OCI-LY1 (cell line): ENCODE measurements around the gene MCU.

Experiments used
- H2AFZ ChIP-seq: fragments of 200-600 bp; sonication (generic), shearing (Covaris generic); 2 replicates; pipeline ENCODE4 v1.6.0; 2014; ENCODE audit warnings: antibody characterized with exemption, mild to moderate bottlenecking, low read length
- H3F3A ChIP-seq: fragments of 200-600 bp; sonication (generic), shearing (Covaris generic); 2 replicates; pipeline ENCODE4 v1.6.0; 2014; ENCODE audit warnings: mild to moderate bottlenecking, antibody characterized with exemption, low read length, moderate library complexity; ENCODE audit not compliant: insufficient read depth
- H3K27ac ChIP-seq: fragments of 200-600 bp; sonication (generic); 2 replicates; pipeline ENCODE4 v1.5.1; 2014; ENCODE audit warnings: low read length, mixed run types, mild to moderate bottlenecking, low read depth; ENCODE audit not compliant: poor library complexity, severe bottlenecking
- H3K27me3 ChIP-seq: fragments of 200-600 bp; sonication (generic); 2 replicates; pipeline ENCODE4 v1.6.0; 2014; ENCODE audit warnings: antibody characterized with exemption, mild to moderate bottlenecking, low read length, moderate library complexity; ENCODE audit not compliant: insufficient read depth
- H3K36me3 ChIP-seq: fragments of 200-600 bp; sonication (generic); 2 replicates; pipeline ENCODE4 v1.6.1; 2014; ENCODE audit warnings: mild to moderate bottlenecking, antibody characterized with exemption, low read length, moderate library complexity, mixed read lengths; ENCODE audit not compliant: insufficient read depth
- H3K4me1 ChIP-seq: fragments of 200-600 bp; sonication (generic); 2 replicates; pipeline ENCODE4 v1.5.1; 2014; ENCODE audit warnings: mild to moderate bottlenecking, low read length, moderate library complexity; ENCODE audit not compliant: insufficient read depth, severe bottlenecking
- H3K4me2 ChIP-seq: fragments of 200-600 bp; sonication (generic), shearing (Covaris generic); 2 replicates; pipeline ENCODE4 v1.6.1; 2014; ENCODE audit warnings: low read length
- H3K4me3 ChIP-seq: fragments of 200-600 bp; sonication (generic); 2 replicates; pipeline ENCODE4 v1.5.1; 2014; ENCODE audit warnings: low read length, low read depth, mild to moderate bottlenecking, mixed read lengths; ENCODE audit not compliant: poor library complexity, severe bottlenecking
- H3K79me2 ChIP-seq: fragments of 200-600 bp; shearing (Covaris generic); 2 replicates; pipeline ENCODE4 v1.6.1; 2016; ENCODE audit warnings: mixed run types, low read length, mixed read lengths; ENCODE audit not compliant: insufficient read depth
- H3K9ac ChIP-seq: fragments of 200-600 bp; sonication (generic), shearing (Covaris generic); 2 replicates; pipeline ENCODE4 v1.6.1; 2014; ENCODE audit warnings: mild to moderate bottlenecking, low read length, mixed read lengths
- H3K9me2 ChIP-seq: fragments of 200-600 bp; sonication (generic), shearing (Covaris generic); 2 replicates; pipeline ENCODE4 v1.6.1; 2014; ENCODE audit warnings: low read depth, mild to moderate bottlenecking, low read length, mixed read lengths
- H3K9me3 ChIP-seq: fragments of 200-600 bp; shearing (Covaris generic); 2 replicates; pipeline ENCODE4 v1.6.1; 2014; ENCODE audit warnings: low read length, mixed read lengths
- H4K20me1 ChIP-seq: fragments of 200-600 bp; sonication (generic), shearing (Covaris generic); 2 replicates; pipeline ENCODE4 v1.6.0; 2016; ENCODE audit warnings: mild to moderate bottlenecking, low read length; ENCODE audit not compliant: insufficient read depth
- EZH2 ChIP-seq: fragments of 200-600 bp; sonication (generic), shearing (Covaris generic); IDR thresholded peaks from 2 replicates; pipeline ENCODE4 v1.8.0; 2017; ENCODE audit warnings: borderline replicate concordance, mixed run types, mild to moderate bottlenecking, antibody characterized with exemption, low read length, moderate library complexity, mixed read lengths
- TF ChIP-seq, protein P1 (sequence below): fragments of 200-600 bp; sonication (generic), shearing (Covaris generic); IDR thresholded peaks from 2 replicates; pipeline ENCODE4 v1.5.1; 2017; ENCODE audit warnings: mild to moderate bottlenecking, antibody characterized with exemption, low read length, moderate library complexity, mixed read lengths

Gene MCU

DNA sequence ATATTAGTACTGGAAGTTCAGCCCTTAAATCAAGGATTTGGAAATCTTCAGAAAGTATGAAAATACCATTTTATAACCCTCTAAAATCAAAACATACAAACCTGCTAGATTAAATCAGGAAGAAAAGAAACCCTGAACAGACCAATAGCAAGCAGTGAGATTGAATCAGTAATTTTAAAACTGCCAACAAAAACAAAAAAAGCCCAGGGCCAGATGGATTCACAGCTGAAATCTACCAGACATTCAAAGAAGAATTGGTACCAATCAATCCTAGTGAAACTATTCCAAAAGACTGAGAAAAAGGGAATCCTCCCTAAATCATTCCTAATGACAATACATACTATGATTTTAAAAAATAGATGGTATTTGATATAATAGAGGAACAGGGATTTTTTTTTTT, 70.1 kb downstream of the MCU start:
- H3K79me2 ChIP-seq = 0 out of 2 replicates have a peak, but pooled peaks cover 2% of the 10 kb centered on the region

DNA sequence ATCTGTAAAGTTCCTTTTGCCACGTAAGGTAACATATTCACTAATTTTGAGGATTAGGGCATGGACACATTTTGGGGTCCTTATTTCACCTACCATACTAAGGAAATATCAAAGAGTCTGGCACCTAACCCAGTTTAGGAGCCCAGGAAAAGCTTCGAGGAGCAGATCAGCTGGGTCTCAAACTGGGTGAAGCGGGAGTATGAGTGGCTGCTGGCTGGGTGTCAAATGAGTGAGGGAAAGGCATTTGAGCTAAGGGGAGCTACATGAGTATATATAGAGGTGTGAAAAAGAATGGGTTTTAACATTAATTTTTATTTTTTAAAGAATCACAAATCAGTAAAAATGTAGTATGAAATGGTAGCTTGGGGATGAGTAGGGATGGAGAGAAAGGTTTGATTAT, 71.3 kb downstream of the MCU start:
- Histone ChIP-seq H3K9me2 (no peaks in the 10 kb centered on the region), H3K9me3 (peaks cover 11% of the 10 kb centered on the region), H3K4me2 (no peak overlapping the region), H3K27me3 (no peaks in the 10 kb centered on the region), H3K4me3 (no peak overlapping the region), H3K9ac (no peak overlapping the region), H3K36me3 (no peaks in the 10 kb centered on the region; the same call in 1 of the 2 replicates), H3K79me2 (0 out of 2 replicates have a peak, but pooled peaks cover 2% of the 10 kb centered on the region), H3K4me1 (peaks cover 3% of the 10 kb centered on the region), H2AFZ (no peak overlapping the region), H3F3A (no peaks in the 10 kb centered on the region), H3K27ac (no peak overlapping the region), H4K20me1 (no peaks in the 10 kb centered on the region)
- no peak for TF ChIP-seq EZH2
- TF ChIP-seq, protein P1, sequence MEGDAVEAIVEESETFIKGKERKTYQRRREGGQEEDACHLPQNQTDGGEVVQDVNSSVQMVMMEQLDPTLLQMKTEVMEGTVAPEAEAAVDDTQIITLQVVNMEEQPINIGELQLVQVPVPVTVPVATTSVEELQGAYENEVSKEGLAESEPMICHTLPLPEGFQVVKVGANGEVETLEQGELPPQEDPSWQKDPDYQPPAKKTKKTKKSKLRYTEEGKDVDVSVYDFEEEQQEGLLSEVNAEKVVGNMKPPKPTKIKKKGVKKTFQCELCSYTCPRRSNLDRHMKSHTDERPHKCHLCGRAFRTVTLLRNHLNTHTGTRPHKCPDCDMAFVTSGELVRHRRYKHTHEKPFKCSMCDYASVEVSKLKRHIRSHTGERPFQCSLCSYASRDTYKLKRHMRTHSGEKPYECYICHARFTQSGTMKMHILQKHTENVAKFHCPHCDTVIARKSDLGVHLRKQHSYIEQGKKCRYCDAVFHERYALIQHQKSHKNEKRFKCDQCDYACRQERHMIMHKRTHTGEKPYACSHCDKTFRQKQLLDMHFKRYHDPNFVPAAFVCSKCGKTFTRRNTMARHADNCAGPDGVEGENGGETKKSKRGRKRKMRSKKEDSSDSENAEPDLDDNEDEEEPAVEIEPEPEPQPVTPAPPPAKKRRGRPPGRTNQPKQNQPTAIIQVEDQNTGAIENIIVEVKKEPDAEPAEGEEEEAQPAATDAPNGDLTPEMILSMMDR = no peak

More for the DNA sequence above, 70.1 kb downstream of the MCU start:
- Histone ChIP-seq H3K9me3 (peaks cover 6% of the 10 kb centered on the region; the same call in 1 of the 2 replicates), H3K27ac (no peak overlapping the region), H3K36me3 (no peaks in the 10 kb centered on the region; the same call in 1 of the 2 replicates), H4K20me1 (no peaks in the 10 kb centered on the region), H3K9ac (no peak overlapping the region), H2AFZ (no peak overlapping the region), H3K4me1 (peaks cover 15% of the 10 kb centered on the region), H3K4me3 (no peak overlapping the region), H3K9me2 (no peaks in the 10 kb centered on the region), H3K4me2 (no peak overlapping the region), H3F3A (no peaks in the 10 kb centered on the region), H3K27me3 (no peaks in the 10 kb centered on the region)
- TF ChIP-seq, protein P1 = no peak
- TF ChIP-seq EZH2 = no peak

DNA sequence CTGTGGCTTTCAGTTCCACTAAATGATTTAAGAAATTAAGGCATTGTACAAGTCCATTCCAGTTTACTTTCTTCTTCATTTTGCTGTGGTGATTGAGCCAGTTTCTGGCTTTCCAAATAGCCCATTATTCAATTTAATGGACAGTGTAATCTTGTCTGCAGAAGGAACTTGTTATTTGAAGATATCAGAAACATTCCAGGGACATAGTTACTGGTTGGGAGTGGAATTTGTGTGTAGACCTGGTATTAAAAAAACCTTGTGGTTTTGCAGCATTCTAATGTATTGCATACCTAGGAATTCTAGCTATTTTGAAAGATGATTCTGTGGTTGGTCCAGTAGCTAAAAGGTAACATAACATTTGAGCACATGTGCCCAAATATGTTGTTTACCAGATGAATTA, 72.2 kb downstream of the MCU start:
- Histone ChIP-seq H3K9ac (no peak overlapping the region), H3K9me2 (no peaks in the 10 kb centered on the region), H3K79me2 (0 out of 2 replicates have a peak, but pooled peaks cover 2% of the 10 kb centered on the region), H3F3A (no peaks in the 10 kb centered on the region), H3K4me3 (no peak overlapping the region), H3K27me3 (no peaks in the 10 kb centered on the region), H3K9me3 (peaks cover 17% of the 10 kb centered on the region), H2AFZ (no peak overlapping the region), H3K4me2 (no peak overlapping the region), H3K4me1 (no peaks in the 10 kb centered on the region), H3K27ac (no peak overlapping the region), H3K36me3 (no peaks in the 10 kb centered on the region; the same call in 1 of the 2 replicates), H4K20me1 (no peaks in the 10 kb centered on the region)
- TF ChIP-seq EZH2 = no peak
- TF ChIP-seq, protein P1 = no peak
